NCI-H526 (cell line): ENCODE data around the gene PTPRK.

ENCODE experiments used
- DNase-seq, 2 experiments: peaks; one replicate each; lab custom pipeline; 2025; lab: John Stamatoyannopoulos, UW

The PTPRK gene

DNA sequence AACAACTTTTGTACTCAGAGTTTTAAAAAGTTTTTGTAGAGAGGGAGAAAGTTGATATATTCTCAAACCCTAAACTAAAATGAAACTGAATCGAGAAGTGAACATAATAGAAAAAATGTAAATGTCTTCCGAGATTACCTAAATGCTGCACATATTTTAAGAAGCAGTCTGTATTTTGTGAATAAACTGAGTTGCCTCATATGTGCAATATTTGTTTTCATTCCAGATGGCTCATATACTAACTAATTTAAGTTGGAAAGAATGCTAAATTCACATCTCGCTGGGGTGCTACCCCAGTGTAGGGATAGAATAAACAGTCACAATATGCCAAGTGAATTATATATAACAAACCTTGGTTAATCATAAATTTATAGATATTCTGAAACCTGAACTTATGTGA lies 333.7 kb downstream of the PTPRK start:
- DNase-seq: no peak

GRCh38 chr6:128179876-128180438 lies 340.4 kb downstream of the PTPRK start:
- no peak for DNase-seq

GRCh38 chr6:128174724-128175123 lies 345.7 kb downstream of the PTPRK start:
- peak in 1 of 2 experiments; percentile 10 for DNase-seq

GRCh38 chr6:128172752-128173682 lies 347.4 kb downstream of the PTPRK start:
- DNase-seq: no peak

GRCh38 chr6:128172081-128172480 lies 348.3 kb downstream of the PTPRK start:
- no peak for DNase-seq

GRCh38 chr6:128171182-128171581 lies 349.2 kb downstream of the PTPRK start:
- no peak for DNase-seq

- no peak for DNase-seq
These were observed 352.2 kb downstream of the PTPRK start for GRCh38 chr6:128168244-128168643.

DNA sequence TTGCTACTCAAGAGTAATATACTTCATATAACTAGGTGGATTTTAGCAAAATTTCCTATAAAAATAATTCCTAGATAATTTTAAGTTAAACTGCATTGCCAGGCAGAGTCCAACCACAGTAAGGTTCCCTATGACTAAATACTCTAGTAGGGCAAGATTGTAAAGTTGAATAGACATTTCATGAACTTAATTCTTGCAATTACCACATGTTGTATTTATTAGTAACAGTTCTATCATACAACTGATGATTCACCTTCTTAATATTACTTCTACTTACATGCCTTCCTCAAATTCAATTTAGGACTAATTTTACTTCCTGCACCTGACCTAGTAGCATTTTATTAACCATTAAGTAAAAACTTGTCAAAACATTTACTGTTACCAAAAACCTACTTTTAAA lies 352.8 kb downstream of the PTPRK start:
- no peak for DNase-seq

DNA sequence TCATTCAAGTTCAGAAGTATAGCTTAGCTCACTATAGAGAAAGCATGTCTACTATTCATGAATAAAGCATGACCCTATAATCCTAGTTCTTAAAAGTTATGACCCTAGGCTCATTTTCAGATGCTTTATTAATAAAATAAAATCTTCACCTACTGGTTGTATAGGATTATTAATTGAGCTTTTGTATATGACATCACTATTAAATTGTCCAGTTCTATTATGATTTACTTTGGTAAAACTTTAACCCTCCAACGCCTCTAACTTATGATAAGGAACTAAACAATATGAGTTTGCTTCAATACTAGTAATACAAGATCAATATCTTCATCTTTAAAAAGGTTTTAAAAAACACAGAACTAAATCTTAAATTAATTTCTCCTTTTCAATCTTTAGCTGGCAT lies 356.1 kb downstream of the PTPRK start:
- no peak for DNase-seq

GRCh38 chr6:128162423-128162822 lies 358.0 kb downstream of the PTPRK start:
- no peak for DNase-seq

- DNase-seq: no peak
These were observed 358.6 kb downstream of the PTPRK start for GRCh38 chr6:128161839-128162238.

DNA sequence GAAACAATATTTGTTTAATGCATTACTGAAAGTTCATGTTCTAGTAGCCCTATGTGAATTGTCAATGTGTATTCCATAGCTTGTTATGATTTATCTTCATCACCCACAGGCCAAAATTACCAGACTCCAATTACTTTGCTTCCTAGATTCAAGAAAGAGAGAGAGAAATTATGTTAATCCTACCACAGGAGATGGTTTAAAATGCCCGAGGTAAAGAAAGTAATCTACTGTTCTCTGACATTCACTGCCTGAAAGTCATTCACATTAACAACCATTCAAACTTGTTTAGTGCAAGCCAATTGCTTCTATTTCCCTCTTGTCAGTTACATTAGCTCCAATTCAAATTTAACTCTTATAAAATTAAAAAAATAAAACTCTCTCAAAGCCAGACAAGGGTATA lies 359.1 kb downstream of the PTPRK start:
- DNase-seq: no peak

DNA sequence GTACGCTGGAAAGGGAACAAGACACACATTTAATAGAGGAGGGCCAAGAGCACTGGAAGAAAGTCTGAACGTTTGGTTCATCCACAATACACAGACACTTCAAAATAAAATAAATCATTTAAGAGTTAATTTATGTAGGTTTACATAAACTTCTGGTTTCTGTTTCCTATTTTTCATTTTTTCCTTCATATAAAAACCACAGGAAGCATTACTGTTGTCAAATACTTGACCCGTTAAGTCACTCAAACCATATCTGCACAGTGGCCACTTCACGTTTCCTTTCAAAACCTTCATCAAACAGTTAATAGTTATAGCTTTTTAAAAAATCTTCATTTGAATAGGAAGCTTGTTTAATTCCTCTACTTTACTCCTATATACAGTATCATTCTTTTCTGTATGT lies 361.9 kb downstream of the PTPRK start:
- no peak for DNase-seq

- no peak for DNase-seq
These were observed 363.9 kb downstream of the PTPRK start for GRCh38 chr6:128156321-128157111.

DNA sequence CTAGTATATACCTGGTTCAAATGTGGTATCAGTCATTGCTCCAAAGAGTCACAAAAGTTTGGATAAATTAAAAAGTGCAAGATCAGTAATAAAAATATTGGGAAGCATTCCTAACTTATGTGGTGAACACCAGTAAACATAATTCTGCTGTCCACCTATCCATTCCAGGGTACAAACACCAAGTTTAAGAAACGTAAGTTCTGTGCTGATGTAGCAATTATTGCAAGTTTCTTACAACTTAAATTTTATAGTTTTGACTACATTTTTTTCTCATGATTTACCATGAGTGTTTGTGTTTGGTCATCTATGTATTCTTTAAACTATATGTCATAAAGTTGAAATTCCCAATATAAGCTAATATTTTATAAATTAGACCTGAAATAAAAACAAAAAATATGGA lies 364.6 kb downstream of the PTPRK start:
- DNase-seq: no peak

GRCh38 chr6:128152551-128152950 lies 367.8 kb downstream of the PTPRK start:
- no peak for DNase-seq

DNA sequence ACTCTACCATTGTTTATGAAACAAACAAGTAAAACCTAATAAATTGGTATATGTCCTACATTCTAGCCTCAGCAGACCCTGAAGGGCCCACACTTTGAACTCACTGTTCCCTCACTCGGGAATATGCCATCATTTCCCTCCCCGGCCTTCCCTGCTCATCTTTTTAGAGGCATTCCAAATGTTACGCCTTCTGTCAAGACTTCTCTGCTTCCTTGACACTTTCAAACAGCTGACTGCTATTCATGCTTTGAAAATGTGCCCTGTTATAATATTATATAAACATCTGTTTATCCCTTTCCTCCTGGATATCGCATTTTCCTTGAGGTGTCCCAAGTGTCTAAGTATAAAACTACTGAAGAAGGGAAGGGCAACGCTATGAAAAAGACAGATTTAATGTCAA lies 370.0 kb downstream of the PTPRK start:
- no peak for DNase-seq

DNA sequence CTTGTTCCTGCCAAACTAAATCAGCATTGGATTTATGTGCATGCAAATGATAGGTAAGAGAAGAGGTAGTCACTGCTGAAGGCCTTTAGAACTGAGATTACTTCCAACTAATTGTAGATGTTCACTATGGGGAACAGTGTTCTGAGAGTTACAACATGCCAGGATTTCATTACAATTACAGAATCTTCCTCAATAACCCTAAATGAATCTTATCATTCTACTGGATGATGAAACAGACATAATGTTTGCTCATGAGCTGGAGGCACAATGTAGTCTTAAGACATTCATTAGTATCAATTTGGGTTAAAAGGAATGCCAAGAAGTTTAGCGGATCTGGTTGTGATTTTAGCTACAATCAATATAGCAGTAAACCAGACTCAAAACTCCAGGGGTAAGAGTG lies 370.6 kb downstream of the PTPRK start:
- DNase-seq: no peak

- no peak for DNase-seq
These were observed 376.1 kb downstream of the PTPRK start for GRCh38 chr6:128144320-128144719.

GRCh38 chr6:128141932-128142331 lies 378.5 kb downstream of the PTPRK start:
- DNase-seq: no peak

DNA sequence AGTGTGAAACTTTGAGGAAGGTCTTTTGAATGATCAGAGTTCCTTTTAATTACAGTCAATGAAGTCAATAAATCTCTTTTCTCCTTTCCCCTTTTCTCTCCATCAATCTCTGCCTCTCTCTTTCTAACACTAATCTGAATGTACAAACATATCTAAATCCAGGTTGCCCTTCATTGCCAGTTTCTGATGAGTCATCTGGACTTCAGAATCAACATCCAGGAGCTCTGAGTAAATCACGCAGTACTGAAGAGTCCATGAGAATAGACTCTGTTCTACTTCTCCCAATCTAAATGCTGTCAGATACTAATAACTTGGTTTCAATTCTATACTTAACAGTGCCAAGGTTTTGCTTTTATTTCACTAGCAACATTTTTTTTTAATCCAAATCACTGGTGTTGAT lies 380.9 kb downstream of the PTPRK start:
- no peak for DNase-seq

- no peak for DNase-seq
These were observed 381.7 kb downstream of the PTPRK start for GRCh38 chr6:128138694-128139093.

DNA sequence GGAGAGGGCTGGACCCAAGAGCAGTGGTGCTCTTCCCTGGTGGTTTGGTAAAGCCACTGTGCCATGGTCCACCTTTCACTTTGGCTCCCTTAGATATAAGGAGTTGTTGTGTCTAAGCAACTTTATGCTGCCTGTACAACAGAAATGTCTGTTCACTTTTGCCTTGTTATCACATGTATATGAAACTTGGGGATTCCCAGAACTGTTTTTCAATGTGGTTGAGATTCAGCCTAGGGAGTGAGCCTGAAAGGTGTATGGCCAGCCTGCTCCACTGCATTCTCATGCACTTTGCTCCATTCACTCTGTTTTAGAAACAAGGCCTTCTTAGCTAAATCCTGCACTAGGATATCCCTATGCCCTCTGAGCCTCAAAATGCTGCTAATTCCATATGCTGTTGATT lies 385.1 kb downstream of the PTPRK start:
- no peak for DNase-seq
